Fibroblast of lung (primary cell): ENCODE measurements around the gene MYO1A. TPM values are rescaled to one million over a fixed set of nuclear protein-coding genes. Genes with fewer than 3 reads are reported as not detected.

Source experiments
- DNase-seq, 2 donors: peaks; one replicate each; pipeline versions ENCODE4 v3.0.0 to v3.0.0-alpha.2; 2010; ENCODE audit warnings: low read depth in 2 of 2
- H2AFZ ChIP-seq: 2 replicates; pipeline ENCODE4 v1.5.1; 2012; ENCODE audit warnings: low read length, control low read depth, inconsistent platforms
- H3K27ac ChIP-seq: 2 replicates; pipeline ENCODE4 v1.5.1; 2011; ENCODE audit warnings: low read length, control low read depth; ENCODE audit not compliant: insufficient read depth
- H3K27me3 ChIP-seq: 2 replicates; pipeline ENCODE4 v1.5.1; 2011; ENCODE audit warnings: mild to moderate bottlenecking, low read length; ENCODE audit not compliant: control insufficient read depth, insufficient read depth
- H3K36me3 ChIP-seq: 2 replicates; pipeline ENCODE4 v1.5.1; 2011; ENCODE audit warnings: low read length; ENCODE audit not compliant: control insufficient read depth, insufficient read depth
- H3K4me1 ChIP-seq: 2 replicates; pipeline ENCODE4 v1.5.1; 2011; ENCODE audit warnings: low read length; ENCODE audit not compliant: control insufficient read depth, insufficient read depth; ENCODE audit errors: extremely low read depth
- H3K4me2 ChIP-seq: 2 replicates; pipeline ENCODE4 v1.5.1; 2011; ENCODE audit warnings: low read length, control low read depth; ENCODE audit not compliant: insufficient read depth; ENCODE audit errors: extremely low read depth
- H3K4me3 ChIP-seq, 4 experiments: fragments of 200-600 bp in 1 of 4; sonication (generic) in 1 of 4; replicated peaks in 1 of 4; 2 replicates each; pipeline ENCODE4 v1.5.1; 2011 to 2016; ENCODE audit warnings: low read length in 4 of 4, low read depth in 3 of 4, mild to moderate bottlenecking in 3 of 4, control low read depth in 2 of 4, inconsistent platforms in 1 of 4, mixed read lengths in 1 of 4; ENCODE audit not compliant: insufficient read depth in 1 of 4; ENCODE audit errors: control extremely low read depth in 1 of 4
- H3K79me2 ChIP-seq: 2 replicates; pipeline ENCODE4 v1.5.1; 2012; ENCODE audit warnings: mild to moderate bottlenecking, low read length, inconsistent platforms; ENCODE audit not compliant: control insufficient read depth, insufficient read depth
- H3K9ac ChIP-seq: 2 replicates; pipeline ENCODE4 v1.5.1; 2011; ENCODE audit warnings: mild to moderate bottlenecking, low read length, control low read depth; ENCODE audit not compliant: insufficient read depth
- H3K9me3 ChIP-seq: 2 replicates; pipeline ENCODE4 v1.5.1; 2012; ENCODE audit warnings: low read depth, low read length; ENCODE audit not compliant: control insufficient read depth, insufficient read depth
- H4K20me1 ChIP-seq: 2 replicates; pipeline ENCODE4 v1.5.1; 2011; ENCODE audit warnings: low read length; ENCODE audit not compliant: control insufficient read depth, insufficient read depth; ENCODE audit errors: extremely low read depth
- EZH2 ChIP-seq: IDR thresholded peaks from 2 replicates; pipeline ENCODE4 v1.5.1; 2012; ENCODE audit warnings: low read length, control low read depth, mild to moderate bottlenecking; ENCODE audit errors: missing control alignments
- polyA minus RNA-seq: library from RNA; depleted of rRNA, polyadenylated mRNA; stranded (reverse); fragments of >200 nt; gene quantifications from 2 replicates; pipeline ENCODE4 v1.2.3, GENCODE V29; 2011; ENCODE audit warnings: low replicate concordance
- polyA plus RNA-seq, 2 donors: library from polyadenylated mRNA; depleted of rRNA in 1 of 2; stranded (reverse) in 1 of 2; unstranded in 1 of 2; fragments of >200 nt; gene quantifications; 2 replicates each; pipeline ENCODE4 v1.2.1, GENCODE V29; 2011 to 2012; ENCODE audit warnings: missing spikeins in 1 of 2
- total RNA-seq: library from RNA; depleted of rRNA; stranded (reverse); fragments of >200 nt; gene quantifications from 2 replicates; pipeline ENCODE4 v1.2.1, GENCODE V29; 2014
- TF ChIP-seq, protein P1 (sequence below), 2 donors: IDR thresholded peaks in 1 of 2; conservative IDR thresholded peaks in 1 of 2; 1 replicate in 1 of 2; 2 replicates in 1 of 2; pipeline ENCODE4 v1.5.1; 2011 to 2012; ENCODE audit warnings: low read length in 2 of 2, control low read depth in 1 of 2, inconsistent platforms in 1 of 2, low read depth in 1 of 2, mild to moderate bottlenecking in 1 of 2

MYO1A gene
- 0.17 and 0.26 TPM in 2 replicates for total RNA-seq
- 0.01 TPM in 1 of 2 replicates, not detected in the other for polyA plus RNA-seq
- polyA plus RNA-seq (2012), result not detected in 2 replicates
- not detected in 2 replicates for polyA minus RNA-seq

DNA sequence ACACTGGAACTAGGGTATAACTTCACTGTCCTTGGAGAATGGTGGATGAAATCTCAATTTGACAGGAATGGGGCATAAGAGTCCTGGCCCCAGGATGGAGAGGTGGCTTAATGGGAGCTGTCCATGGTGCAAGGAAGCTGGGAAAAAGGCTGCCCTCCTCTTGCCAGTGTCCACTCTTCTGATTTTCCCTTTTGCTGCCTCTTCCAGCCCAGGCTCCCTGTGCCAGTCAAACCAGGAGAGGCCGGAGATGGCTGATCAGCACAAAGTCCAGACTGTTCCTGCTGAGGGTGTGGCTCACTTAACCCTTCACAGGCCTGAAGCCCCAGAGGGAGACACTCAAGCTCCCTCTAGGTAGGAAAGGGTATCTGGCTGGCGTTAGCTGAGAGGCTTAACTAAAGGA is at the start of gene MYO1A:
MYO1A (minus strand) TSS at position 240 of the 400 bp plus-strand sequence. CDS start 1,806 bp downstream, outside the sequence.
- Histone ChIP-seq H3K4me3 (no peak within 1 kb of the TSS), H3K27ac (no peak within 1 kb of the TSS), H3K4me1 (no peaks in the 10 kb centered on the region), H3K9ac (no peak within 1 kb of the TSS), H4K20me1 (no peaks in the 10 kb centered on the region), H3K4me2 (no peak within 1 kb of the TSS), H3K27me3 (peaks cover 3% of the 10 kb centered on the region), H3K36me3 (no peaks in the 10 kb centered on the region), H3K79me2 (no peaks in the 10 kb centered on the region), H2AFZ (no peak within 1 kb of the TSS), H3K9me3 (no peaks in the 10 kb centered on the region)
- DNase-seq, result peak in 1 of 2 donors; percentile 11
- TF ChIP-seq EZH2, result no peak
- TF ChIP-seq, protein P1, sequence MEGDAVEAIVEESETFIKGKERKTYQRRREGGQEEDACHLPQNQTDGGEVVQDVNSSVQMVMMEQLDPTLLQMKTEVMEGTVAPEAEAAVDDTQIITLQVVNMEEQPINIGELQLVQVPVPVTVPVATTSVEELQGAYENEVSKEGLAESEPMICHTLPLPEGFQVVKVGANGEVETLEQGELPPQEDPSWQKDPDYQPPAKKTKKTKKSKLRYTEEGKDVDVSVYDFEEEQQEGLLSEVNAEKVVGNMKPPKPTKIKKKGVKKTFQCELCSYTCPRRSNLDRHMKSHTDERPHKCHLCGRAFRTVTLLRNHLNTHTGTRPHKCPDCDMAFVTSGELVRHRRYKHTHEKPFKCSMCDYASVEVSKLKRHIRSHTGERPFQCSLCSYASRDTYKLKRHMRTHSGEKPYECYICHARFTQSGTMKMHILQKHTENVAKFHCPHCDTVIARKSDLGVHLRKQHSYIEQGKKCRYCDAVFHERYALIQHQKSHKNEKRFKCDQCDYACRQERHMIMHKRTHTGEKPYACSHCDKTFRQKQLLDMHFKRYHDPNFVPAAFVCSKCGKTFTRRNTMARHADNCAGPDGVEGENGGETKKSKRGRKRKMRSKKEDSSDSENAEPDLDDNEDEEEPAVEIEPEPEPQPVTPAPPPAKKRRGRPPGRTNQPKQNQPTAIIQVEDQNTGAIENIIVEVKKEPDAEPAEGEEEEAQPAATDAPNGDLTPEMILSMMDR (conservative IDR thresholded peaks at IDR 0.05 in 1 of 2, IDR thresholded peaks at IDR 0.05 in 1 of 2; ENCODE audit: low read depth in 1 of 2, low read length in 2 of 2), result no peak

DNA sequence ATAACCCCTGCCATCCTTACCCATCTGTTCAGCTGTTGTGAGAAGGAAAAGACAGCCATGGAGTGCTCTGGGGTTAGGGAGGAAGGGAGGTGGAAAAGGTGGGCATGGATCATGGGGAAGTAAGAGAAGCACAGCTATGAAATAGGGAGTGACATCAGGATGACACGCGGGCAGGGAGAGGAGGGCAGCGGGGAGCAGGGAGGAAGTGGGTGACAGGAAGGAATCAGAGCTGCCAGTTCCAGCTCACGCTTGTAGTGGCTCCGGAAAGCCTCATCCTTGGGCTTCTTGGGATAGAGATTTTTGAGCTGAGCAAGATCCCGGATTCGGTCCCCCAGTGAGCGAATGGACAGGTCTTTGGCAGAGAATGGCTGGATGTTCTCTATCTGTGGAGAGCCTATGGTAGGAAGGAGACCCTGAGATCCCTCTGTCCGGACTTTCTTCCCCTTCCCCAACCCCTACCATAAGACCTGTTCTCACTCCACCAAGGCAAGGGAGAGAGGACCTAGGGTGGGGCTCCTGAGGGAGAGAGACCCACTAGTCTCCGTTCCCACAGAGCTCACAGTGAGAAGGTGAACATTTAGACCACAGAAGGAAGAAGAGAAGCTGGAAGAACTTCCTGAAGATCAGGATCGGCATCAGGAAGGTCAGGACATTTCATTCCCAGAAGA is 49.3 kb upstream of the MYO1A start:
- Histone ChIP-seq H3K4me3 (no peak overlapping the region), H3K9me3 (no peaks in the 10 kb centered on the region), H4K20me1 (no peaks in the 10 kb centered on the region), H3K4me1 (peaks cover 7% of the 10 kb centered on the region), H3K27ac (no peak overlapping the region), H3K9ac (no peak overlapping the region), H3K79me2 (peaks cover 3% of the 10 kb centered on the region), H3K27me3 (no peaks in the 10 kb centered on the region), H3K36me3 (peaks cover 33% of the 10 kb centered on the region), H3K4me2 (no peak overlapping the region), H2AFZ (no peak overlapping the region)
- no peak for DNase-seq
- TF ChIP-seq, protein P1 (conservative IDR thresholded peaks at IDR 0.05 in 1 of 2, IDR thresholded peaks at IDR 0.05 in 1 of 2; ENCODE audit: low read depth in 1 of 2, low read length in 2 of 2), result no peak
- no peak for TF ChIP-seq EZH2

DNA sequence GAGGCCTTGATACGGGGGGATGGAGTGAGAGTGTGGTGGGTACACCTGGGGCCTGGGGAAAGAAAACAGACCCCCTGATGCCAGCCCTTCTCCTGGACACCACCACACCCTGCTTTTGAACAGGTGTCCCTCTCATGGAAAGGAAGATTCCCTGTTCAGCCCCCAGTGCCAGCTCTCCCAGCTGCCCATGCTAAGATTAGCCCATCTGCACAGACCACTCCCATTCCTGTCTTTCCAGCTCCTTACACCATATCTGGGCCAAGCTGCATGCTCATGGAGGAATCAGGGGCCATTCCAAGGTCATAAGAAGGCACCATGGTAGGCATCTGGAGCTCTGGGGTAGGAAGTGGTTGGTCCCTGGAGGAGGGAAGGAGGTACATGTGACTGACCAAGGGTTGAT is 48.6 kb upstream of the MYO1A start:
- no peaks in the 10 kb centered on the region for H3K27me3 ChIP-seq
- H2AFZ ChIP-seq, result no peak overlapping the region
- H3K9me3 ChIP-seq, result no peaks in the 10 kb centered on the region
- peaks cover 35% of the 10 kb centered on the region for H3K36me3 ChIP-seq
- peaks cover 11% of the 10 kb centered on the region for H3K4me1 ChIP-seq
- H3K4me2 ChIP-seq, result no peak overlapping the region
- no peak for DNase-seq
- TF ChIP-seq EZH2, result no peak
- TF ChIP-seq, protein P1 (conservative IDR thresholded peaks at IDR 0.05 in 1 of 2, IDR thresholded peaks at IDR 0.05 in 1 of 2; ENCODE audit: low read depth in 1 of 2, low read length in 2 of 2), result no peak
- H4K20me1 ChIP-seq, result no peaks in the 10 kb centered on the region
- no peak overlapping the region for H3K27ac ChIP-seq
- peaks cover 3% of the 10 kb centered on the region for H3K79me2 ChIP-seq
- no peak overlapping the region for H3K4me3 ChIP-seq
- no peak overlapping the region for H3K9ac ChIP-seq
